ELR (cell line): ENCODE results near the gene GRK4.
A peak's percentile ranks its signal among the peaks of the same experiment; 100 is the strongest.
"Not testable (repeated sequence)": the region's sequence is repeated elsewhere in the genome, so short reads cannot be mapped to it uniquely, and the experiment has no call there.

Experiments
- DNase-seq: peaks from one replicate; pipeline ENCODE4 v3.0.0-alpha.2; 2015; ENCODE audit warnings: low read depth

GRK4 gene

DNA sequence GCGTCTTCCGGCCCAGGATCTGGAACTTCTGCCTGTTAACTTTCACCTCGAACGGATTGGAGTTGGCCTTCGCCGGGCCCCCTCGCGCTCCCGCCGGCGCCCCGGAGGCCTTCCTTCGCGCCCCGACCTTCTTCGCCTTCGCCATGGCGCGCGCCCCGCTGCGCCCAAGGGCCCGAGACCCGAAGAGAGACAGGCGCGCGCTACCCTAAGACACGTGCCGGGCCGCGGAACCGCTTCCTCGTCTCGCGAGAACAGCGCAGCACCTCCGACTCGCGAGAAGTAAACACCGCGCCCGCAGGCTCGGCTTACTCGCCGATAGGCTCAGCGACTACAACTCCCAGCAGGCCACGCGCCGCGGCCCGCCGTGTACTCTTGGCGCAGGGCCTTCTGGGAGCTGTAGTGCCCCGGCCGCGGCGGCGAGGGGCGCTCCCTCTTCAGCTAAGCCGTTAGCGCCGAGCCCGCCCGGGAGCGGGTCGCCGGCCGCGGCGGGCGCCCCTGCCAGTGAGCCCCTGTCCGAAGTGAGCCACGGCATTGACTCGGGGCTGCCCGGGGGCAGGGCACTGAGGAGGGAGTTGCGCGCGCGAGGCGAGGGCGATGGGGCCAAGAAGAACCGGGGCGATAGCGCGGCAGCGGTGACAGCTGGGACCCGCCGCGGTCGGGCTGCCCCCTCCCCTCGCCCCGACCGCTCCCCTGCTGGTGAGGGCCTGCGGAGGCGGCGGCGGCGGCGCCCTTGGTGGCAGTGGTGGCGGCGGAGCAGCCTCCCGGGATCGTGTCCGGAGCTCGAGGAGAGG lies at the start of gene GRK4, which contains the start of gene NOP14:
Gene GRK4 (plus strand): TSS at position 397 of the 791 bp plus-strand sequence. CDS start 500 bp downstream, outside the sequence.
Gene NOP14 (minus strand): TSS at position 232 of the 791 bp plus-strand sequence. CDS start 87 bp downstream, at position 145.
- DNase-seq = peak; percentile 98

DNA sequence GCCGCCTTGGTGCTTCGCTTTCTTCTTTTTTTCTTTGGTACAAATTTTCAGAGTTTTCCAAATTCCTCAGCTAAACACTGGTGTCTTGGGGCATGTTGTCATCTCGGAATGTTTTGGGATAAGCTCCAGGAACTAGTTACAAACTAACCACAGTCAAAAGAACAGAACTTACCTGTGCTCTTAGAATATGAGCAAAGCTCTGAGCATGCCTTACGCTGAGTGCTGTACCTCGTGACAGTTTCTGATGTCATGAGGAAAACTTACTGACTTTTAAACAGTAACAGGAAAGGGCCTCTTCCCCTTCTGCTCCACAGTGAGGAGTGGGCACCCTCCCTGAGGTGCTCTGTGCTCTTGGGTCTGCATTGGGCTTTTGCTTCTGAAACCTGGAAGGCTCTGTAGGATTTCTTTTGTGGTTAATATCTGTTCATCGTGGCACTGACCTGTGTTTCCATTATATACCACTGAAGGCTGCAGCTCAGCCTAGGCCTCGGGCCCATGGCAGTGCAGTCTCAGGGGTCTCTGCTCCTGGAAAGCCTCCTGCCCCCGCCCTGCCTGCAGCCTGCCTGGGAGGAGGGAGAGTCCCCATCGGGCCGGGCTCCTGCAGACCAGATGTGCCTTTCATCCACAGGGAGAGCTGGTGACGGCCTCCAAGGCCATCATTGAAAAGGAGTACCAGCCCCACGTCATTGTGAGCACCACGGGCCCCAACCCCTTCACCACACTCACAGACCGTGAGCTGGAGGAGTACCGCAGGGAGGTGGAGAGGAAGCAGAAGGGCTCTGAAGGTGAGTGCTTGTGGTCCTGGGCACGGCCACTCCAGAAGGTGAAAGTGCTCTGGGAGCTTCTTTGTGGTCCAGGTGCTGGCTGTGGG lies 48.9 kb upstream of the GRK4 start:
- no peak for DNase-seq

DNA sequence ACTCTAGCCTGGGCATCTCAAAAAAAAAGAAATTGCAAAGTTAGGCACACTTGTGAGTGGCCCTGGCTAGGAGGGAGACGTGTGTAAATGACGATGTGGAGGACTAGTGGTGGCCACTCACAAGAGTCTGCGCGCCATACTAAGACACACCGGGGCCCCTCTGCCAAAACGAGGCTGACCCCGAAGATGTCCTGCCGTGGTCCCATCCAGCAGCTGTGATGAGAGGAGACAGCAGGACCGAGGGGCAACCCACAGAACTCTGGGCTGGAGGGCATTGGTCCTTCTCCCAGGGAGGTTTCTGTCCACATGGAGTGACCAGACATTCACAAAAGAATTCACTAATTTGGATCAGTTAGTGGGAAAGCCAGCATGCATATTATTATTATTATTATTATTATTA lies 47.6 kb upstream of the GRK4 start:
- no peak for DNase-seq

DNA sequence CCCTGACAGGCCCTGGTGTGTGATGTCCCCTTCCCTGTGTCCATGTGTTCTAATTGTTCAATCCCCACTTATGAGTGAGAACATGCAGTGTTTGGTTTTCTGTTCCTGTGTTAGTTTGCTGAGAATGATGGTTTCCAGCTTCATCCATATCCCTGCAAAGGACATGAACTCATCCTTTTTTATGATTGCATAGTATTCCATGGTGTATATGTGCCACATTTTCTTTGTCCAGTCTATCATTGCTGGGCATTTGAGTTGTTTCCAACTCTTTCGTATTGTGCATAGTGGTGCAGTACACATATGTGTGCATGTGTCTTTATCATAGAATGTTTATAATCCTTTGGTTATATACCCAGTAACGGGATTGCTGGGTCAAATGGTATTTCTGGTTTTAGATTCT lies 46.7 kb upstream of the GRK4 start:
- not testable (repeated sequence) for DNase-seq

DNA sequence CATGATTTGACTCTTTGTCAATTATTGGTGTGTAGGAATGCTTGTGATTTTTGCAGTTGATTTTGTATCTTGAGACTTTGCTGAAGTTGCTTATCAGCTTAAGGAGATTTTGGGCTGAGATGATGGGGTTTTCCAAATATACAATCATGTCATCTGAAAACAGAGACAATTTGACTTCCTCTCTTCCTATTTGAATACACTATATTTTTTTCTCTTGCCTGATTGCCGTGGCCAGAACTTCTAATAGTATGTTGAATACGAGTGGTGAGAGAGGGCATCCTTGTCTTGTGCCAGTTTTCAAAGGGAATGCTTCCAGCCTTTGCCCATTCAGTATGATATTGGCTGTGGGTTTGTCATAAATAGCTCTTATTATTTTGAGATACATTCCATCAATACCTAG lies 45.1 kb upstream of the GRK4 start:
- DNase-seq = not testable (repeated sequence)

DNA sequence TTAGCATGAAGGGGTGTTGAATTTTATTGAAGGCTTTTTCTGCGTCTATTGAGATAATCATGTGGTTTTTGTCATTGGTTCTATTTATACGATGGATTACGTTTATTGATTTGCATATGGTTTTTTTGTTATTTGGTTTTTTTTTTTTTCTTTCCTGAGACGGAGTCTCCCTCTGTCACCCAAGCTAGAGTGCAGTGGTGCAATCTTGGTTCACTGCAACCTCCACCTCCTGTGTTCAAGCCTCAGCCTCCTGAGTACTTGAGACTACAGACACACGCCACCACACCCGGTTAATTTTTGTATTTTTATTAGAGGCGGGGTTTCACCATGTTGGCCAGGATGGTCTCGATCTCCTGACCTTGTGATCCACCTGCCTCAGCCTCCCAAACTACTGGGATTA lies 44.7 kb upstream of the GRK4 start:
- not testable (repeated sequence) for DNase-seq

DNA sequence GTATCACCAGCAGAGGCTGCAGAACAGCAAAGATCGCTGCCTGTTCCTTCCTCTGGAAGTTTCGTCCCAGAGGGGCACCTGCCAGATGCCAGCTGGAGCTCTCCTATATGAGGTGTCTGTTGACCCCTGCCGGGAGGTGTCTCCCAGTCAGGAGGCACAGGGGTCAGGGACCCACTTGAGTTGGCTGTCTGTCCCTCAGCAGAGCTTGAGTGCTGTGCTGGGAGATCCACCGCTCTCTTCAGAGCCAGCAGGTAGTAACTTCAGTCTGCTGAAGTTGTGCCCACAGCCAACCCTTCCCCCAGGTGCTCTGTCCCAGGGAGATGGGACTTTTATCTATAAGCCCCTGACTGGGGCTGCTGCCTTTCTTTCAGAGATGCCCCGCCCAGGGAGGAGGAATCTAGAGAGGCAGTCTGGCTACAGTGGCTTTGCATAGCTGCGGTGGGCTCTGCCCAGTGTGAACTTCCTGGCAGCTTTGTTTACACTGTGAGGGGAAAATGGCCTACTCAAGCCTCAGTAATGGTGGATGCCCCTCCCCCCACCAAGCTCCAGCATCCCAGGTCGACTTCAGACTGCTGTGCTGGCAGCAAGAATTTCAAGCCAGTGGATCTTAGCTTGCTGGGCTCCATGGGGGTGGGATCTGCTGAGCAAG lies 40.8 kb upstream of the GRK4 start:
- DNase-seq = peak; percentile 40

DNA sequence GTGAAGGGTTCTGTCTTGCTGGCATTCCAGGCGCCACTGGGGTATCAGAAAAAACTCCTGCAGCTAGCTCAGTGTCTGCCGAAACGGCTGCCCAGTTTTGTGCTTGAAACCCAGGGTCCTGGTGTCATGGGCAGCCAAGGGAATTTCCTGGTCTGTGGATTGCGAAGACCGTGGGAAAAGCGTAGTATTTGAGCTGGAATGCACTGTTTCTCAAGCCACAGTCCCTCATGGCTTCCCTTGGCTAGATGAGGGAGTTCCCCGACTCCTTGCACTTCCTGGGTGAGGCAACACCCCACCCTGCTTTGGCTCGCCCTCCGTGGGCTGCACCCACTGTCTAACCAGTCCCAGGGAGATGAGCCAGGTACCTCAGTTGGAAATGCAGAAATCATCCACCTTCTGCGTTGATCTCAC lies 40.2 kb upstream of the GRK4 start:
- no peak for DNase-seq

DNA sequence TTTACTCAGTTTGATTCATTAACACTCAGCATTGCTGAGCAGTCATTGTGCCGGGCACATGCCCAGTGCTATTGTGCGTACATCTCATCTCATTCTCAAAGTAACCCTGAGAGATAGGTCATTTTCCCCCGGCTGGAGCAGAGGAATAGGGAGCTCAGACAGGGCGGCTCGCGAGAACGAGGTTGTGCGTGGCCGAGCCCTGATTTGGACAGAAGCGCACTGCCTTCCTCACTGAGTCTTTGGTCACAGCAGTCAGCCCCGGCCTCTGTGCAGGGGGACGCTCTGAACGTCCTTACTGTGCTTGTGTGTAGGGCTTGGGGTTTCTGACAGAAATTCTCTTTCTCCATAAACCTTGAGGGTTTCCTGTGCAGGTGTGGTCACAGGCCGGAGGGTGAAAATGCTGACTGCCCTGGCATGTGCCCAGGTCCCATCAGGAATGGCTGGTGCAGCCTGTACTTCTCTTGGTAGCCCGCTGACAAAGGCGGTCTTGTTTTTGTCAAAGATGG lies 39.6 kb upstream of the GRK4 start:
- DNase-seq = no peak

DNA sequence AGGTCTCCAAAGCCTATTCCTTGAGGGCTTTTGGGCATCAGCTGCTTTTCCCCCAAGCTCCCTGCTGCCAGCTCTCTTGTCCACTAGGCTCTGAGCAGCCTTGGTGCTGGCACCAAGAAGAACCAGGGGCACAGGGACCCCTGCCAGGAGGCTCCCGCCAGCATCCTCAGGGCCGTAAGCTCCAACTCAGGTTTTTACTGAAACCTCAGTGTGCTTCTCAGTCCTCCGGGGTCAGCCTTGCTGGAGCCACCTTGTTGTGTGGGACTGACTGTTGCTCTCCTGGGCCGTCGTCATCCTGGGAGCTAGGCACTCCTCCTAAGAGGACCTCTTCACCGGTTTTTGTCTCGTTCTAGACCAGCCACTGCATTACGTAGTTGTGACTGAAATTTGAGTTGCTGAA lies 39.1 kb upstream of the GRK4 start:
- no peak for DNase-seq

DNA sequence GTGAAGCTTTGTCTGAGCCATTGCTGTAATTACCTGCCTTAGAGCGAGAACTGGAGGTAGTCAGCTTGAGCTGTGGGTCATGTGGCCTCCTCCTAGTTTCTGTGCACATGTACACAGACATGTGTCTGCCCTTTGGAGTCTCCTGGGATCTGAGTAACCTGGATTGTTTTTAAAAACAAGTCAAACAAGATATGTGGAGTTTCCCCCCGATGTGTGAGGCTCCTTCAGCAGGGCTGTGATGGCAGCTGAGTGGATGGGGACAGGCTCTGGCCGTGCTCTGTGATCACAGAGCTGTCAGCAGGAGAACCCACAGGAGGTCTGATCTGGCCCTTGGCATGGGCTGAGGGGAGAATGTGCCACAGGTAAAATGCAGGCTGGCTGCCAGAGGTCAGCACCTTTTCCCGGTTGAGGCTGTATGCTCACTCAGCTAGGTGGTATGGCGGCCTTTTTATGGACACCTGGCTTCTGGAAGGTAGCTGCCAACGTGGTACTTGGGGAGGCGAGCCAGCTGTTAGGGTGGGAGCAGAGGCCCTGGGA lies 38.5 kb upstream of the GRK4 start:
- no peak for DNase-seq

DNA sequence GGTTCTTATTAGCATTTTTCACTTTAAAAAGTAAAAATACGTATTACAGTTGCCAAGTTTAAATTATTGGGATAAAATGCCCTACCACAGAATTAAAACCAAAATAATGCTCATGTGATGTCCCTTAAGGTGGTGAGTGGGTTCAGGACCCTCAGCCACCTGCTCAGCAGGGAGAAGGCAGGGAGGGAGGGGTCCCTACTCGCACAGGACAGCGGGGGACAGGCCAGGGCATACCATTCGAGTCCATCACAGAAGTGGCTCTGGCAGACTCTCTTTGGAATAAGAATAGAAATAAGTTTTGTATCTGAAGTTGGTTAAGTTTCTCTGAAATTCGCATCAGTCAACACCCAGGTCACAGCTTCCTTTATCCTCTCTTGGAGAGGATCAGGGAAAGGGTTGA lies 37.9 kb upstream of the GRK4 start:
- no peak for DNase-seq

DNA sequence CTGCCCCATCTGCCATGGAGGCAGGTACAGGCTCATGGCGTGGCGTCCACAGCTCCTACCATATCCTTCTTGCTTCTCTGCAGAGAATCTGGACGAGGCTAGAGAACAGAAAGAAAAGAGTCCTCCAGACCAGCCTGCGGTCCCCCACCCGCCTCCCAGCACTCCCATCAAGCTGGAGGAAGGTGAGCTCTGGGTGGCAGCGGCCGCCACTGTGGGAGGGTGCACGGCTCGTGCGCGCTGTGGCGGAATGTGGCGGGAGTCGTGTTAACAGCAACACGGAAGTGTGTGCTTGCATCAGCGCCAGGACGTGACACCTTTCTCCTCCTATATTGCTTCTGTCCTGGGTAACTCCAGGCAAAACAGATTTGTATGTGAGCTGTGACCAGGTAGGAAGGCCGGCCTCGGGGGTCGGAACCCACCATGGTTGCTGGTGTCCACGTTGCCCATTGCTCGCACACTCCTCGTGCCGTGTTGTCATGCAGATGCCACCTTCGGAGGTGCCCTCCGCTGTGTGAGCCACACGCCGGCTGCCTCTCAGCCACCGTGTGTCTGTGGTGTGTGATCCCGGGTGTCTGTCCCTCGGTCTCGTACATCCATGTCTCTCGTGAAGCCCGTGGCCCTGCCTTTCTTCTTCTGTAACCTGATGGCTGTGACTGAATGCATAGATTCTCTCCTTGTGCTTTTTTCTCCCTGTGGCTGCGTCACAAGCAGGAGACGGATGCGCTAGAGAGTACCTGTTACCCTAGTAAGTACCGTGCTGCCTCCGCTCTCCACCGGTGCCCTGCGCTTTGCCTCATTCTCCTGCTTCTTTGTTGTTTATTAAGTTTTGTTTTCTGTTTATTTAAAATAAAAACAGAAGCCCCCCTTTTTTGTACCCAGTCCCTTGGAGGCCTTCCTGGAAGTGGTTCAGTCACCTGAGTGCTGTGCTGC lies 37.2 kb upstream of the GRK4 start:
- no peak for DNase-seq

DNA sequence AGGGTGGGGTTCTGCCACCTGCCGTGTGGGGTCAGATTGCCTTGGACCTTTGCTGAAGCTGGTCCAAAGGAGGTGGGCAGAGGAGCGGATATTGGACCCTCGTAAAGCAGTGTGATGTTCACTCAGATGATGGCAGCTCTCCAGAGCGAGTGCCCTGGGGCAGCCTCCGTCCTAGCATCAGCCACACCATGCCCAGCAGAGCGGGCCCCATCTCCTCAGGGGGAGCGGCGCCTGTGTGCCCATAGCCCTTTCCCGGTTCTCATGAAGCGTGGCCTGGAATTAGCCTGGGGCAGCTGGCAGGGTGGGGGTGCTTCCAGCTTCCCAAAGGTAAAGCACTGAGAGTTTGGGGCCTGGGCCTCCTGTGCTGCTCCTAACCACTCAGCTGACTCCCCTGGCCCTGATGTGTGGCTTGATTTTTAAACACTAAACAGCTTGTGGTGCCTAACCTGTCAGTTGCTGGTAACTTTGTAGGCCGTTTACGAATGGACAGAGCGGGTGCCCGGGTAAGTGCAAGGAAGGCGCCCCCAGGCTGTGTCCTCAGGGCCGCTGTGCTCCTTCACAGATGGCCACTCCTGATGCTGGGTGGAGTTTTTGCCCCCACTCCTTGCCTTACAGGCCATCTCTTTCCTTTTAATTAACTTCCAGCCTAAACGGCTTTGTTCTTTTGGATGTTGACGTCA lies 36.2 kb upstream of the GRK4 start:
- no peak for DNase-seq

DNA sequence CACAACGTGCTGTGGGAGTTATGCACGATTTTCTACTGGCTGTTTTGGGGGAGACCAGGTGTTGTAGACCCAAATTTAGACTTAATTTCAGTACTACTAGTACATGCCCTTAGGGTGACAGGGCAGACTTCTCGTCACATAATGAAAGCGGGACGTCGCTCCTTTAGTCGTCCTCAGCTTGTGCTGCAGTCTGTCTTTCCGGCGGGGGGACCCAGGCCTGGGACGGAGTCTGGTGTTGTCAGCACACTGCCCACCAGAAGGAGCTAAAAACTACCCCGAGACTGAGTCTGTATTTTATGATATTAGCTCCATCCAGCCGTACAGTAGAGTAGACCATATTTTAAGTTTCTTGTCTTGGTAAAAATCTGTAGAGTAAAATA lies 35.7 kb upstream of the GRK4 start:
- DNase-seq = no peak

DNA sequence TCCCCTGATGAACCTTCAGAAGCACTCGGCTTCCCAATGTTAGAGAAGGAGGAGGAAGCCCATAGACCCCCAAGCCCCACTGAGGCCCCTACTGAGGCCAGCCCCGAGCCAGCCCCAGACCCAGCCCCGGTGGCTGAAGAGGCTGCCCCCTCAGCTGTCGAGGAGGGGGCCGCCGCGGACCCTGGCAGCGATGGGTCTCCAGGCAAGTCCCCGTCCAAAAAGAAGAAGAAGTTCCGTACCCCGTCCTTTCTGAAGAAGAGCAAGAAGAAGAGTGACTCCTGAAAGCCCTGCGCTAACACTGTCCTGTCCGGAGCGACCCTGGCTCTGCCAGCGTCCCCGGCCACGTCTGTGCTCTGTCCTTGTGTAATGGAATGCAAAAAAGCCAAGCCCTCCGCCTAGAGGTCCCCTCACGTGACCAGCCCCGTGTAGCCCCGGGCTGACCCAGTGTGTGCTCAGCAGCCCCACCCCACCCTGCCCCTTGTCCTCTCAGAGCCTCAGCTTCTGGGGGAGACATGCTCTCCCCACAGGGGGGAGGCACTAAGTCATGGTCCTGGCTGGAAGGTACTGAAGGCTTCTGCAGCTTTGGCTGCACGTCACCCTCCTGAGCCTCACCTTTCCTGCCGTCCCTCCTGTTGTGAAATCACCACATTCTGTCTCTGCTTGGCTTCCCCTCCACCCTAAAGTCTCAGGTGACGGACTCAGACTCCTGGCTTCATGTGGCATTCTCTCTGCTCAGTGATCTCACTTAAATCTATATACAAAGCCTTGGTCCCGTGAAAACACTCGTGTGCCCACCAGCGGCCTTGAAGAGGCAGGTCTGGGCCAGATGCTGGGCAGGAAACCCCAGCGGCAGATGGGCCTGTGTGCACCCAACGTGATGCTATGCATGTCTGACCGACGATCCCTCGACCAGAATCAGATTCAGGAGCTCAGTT lies 34.9 kb upstream of the GRK4 start:
- no peak for DNase-seq

DNA sequence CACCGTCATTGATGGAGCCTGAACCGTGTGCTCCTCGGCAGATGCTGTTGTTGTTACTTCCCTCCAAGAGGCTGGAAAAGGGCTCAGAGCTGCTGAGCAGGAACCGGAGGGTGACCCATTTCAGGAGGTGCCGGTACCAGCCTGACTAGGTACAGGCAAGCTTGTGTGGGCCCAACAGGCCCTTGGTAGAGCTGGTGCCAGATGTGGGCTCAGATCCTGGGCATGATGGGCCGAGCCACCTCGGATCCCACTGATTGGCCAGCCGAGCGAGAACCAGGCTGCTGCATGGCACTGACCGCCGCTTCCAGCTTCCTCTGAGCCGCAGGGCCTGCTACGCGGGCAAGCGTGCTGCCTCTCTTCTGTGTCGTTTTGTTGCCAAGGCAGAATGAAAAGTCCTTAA lies 33.9 kb upstream of the GRK4 start:
- DNase-seq = no peak

DNA sequence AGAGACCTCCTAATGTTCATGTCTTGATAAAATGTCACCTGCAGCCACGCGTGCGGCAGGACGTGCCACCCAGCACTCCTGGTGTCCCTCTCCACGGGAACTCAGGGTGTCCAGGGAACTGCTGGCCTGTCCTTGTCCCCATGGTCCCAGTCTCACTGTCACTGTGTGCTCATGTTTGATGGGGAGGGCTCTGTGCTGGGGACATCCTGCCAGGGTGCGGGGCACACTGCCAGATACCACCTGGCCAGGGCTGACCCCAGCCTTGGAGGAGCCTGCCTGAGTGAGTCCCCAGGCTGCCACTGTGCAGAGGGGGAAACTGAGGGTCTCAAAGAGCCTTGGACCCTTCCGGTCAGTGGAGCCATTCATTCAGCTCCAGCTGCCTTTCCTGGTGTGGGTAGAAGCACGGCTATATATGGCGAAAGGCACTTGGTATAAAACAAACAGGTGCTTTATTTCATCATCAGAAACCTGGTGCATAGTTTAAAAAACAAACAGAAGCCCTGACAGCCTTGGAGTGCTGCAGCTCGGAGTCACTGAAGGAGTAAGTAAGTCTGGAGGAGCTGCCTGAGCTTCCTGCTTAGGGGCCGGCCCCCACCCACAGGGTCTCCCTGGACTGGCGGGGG lies 33.1 kb upstream of the GRK4 start:
- no peak for DNase-seq
